HG03159 (cell line): ENCODE results near the gene LAMA2.

Experiments used
- ATAC-seq: cut with Tn5 transposase; IDR thresholded peaks from one replicate; pipeline ENCODE4 v1.9.1; 2021; ENCODE audit warnings: mild to moderate bottlenecking, moderate library complexity; ENCODE audit not compliant: unreplicated experiment

LAMA2 gene

GRCh38 chr6:129344379-129344778 is 461.4 kb downstream of the LAMA2 start:
- ATAC-seq = no peak

GRCh38 chr6:129345890-129346289 is 463.0 kb downstream of the LAMA2 start:
- ATAC-seq = no peak

GRCh38 chr6:129346964-129347363 is 464.0 kb downstream of the LAMA2 start:
- no peak for ATAC-seq

- ATAC-seq = no peak
Observed at GRCh38 chr6:129350278-129350677, 467.3 kb downstream of the LAMA2 start.

- no peak for ATAC-seq
Observed at GRCh38 chr6:129351807-129352206, 468.9 kb downstream of the LAMA2 start.

- ATAC-seq = no peak
Observed at GRCh38 chr6:129353067-129353466, 470.1 kb downstream of the LAMA2 start.

GRCh38 chr6:129356129-129356528 is 473.2 kb downstream of the LAMA2 start:
- no peak for ATAC-seq

GRCh38 chr6:129359811-129360681 is 477.1 kb downstream of the LAMA2 start:
- ATAC-seq = no peak

GRCh38 chr6:129360682-129360955 is 477.7 kb downstream of the LAMA2 start:
- no peak for ATAC-seq

GRCh38 chr6:129364037-129364436 is 481.1 kb downstream of the LAMA2 start:
- ATAC-seq = no peak

- no peak for ATAC-seq
Observed at GRCh38 chr6:129364767-129365166, 481.8 kb downstream of the LAMA2 start.

GRCh38 chr6:129368076-129368475 is 485.1 kb downstream of the LAMA2 start:
- no peak for ATAC-seq

- no peak for ATAC-seq
Observed at GRCh38 chr6:129368970-129369369, 486.0 kb downstream of the LAMA2 start.

- no peak for ATAC-seq
Observed at GRCh38 chr6:129369737-129370136, 486.8 kb downstream of the LAMA2 start.

GRCh38 chr6:129370268-129370916 is 487.5 kb downstream of the LAMA2 start:
- peak; percentile 75 for ATAC-seq

- ATAC-seq = no peak
Observed at GRCh38 chr6:129381885-129382284, 498.9 kb downstream of the LAMA2 start.

GRCh38 chr6:129382916-129383315 is 500.0 kb downstream of the LAMA2 start:
- ATAC-seq = no peak

GRCh38 chr6:129385117-129385516 is 502.2 kb downstream of the LAMA2 start:
- no peak for ATAC-seq

GRCh38 chr6:129390900-129391299 is 508.0 kb downstream of the LAMA2 start:
- ATAC-seq = no peak

- ATAC-seq = no peak
Observed at GRCh38 chr6:129393654-129394053, 510.7 kb downstream of the LAMA2 start.

GRCh38 chr6:129398764-129399163 is 515.8 kb downstream of the LAMA2 start:
- ATAC-seq = no peak

GRCh38 chr6:129402244-129402643 is 519.3 kb downstream of the LAMA2 start:
- ATAC-seq = no peak

- no peak for ATAC-seq
Observed at GRCh38 chr6:129411092-129411491, 528.2 kb downstream of the LAMA2 start.
